Activated CD4-positive, alpha-beta T cell treated with anti-CD3 and anti-CD28 coated beads for 4 hours (primary cell): ENCODE data around the gene C17orf113.

Experiments
- DNase-seq, 2 donors: peaks; one replicate each; pipeline ENCODE4 v3.0.0-alpha.2; 2020

The C17orf113 gene

DNA sequence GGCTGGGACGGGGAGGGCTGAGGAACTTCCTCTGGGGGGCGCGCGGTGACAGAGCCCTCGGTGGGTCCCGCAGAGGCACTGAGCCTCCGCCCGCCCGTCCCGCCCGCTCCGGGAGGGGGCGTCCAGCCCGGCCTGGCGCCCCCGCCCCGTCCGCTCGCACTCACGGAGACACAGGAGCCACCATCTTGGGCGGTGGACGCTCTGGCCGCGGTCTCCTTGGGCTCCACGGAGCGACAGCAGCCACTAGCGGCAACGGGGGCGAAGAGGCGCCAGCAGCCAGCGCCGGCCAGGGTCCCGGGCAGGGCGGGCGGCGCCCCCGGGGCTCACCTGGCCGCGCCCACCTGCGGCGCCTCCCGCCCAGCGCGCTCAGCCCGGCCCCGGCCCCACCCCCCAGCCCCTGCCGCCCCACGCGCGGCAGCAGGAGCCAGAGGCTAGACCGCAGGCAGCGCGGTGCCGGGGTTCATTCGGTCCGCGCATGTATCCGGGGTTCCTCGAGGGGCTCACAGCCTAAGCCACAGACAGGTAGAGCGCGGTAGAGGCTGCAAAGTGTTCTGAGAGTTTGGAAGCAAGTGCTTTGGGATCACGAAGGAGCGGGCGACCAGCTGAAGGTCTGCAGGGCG lies at the start of gene C17orf113:
Gene C17orf113 (minus strand): TSS at position 209 of the 620 bp plus-strand sequence. CDS start 7,225 bp downstream, outside the sequence.
- DNase-seq, result peak; percentile 30

DNA sequence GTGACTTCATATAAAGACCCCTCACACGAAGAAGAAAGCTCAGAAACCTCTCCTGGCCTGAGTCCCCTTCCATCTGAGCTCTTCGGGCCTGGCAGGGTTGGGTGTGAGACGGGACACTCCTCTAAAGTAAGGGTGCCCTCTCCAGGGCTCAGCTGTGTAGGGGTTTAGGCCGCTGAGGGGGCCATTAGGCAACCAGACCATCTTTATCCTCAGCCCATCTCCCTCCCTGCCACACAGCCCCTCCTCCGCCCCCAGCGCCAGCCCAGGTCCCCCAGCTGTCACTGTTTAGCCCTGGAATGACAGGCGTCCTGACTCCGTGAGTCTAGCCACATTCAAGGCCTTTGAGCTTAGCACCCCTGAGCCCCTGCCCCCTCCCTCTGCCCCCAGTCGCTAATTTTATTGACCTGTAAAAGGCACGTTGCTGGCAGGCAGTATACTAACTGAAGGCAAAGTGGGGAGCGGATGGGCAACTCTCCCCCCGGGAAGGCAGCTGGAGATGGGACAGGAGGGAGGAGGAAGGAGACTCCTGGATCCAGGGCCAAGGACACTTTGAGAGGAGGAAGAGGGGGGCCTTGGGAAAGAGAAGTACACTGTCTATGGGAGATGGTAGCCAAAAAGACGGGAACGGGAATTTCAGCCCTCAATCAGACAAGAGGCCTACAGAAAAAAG lies 48.5 kb upstream of the C17orf113 start:
- no peak for DNase-seq

DNA sequence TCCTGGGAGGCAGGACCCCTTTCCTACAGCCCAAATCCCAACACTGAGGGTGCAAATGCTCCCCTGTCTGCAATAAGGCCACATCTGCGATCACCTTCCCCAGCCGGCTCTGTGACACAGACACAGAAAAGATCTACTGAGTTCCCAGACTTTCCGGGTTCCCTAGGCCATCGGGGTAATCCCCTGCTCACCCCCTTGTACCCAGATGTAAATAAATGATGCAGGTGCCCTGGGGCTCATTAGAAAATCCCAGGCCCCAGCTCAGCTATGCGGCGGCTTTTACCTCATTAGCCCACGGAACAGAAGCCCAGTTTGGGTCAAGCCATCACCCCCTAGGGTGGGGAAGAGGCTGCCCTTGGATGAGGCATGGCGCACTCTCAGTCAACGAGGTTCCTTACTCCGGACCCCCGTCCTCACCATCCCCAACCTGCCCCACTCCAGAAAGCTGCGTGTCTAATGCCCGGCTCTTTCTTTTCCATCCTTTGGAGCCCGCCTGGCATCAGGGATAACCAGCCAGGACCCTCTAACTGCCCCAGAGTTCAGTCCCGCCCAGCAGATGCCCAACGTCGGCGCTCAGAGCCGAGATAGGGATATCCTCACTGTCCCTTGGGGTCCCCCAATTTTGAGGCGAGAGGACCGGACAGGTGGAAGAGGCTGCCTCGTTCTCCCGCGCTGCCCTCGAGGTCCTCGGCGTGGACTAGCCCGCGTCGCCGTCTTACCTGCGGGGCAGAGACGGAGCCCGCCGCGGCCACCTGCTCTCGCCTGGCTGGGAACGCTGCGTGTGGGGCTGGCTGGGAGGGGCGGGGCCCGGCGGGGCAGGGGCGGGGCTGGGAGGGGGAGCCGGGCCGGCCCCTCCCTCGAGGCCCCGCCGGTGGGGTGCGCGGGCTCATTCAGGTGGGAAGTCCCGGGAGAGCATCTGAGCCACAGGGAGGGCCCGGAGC lies 47.6 kb upstream of the C17orf113 start, which contains the start of gene ZNF385C:
Gene ZNF385C (minus strand): TSS at position 783 of the 941 bp plus-strand sequence. CDS start 35,417 bp downstream, outside the sequence.
- DNase-seq, result peak; percentile 46 to 51

DNA sequence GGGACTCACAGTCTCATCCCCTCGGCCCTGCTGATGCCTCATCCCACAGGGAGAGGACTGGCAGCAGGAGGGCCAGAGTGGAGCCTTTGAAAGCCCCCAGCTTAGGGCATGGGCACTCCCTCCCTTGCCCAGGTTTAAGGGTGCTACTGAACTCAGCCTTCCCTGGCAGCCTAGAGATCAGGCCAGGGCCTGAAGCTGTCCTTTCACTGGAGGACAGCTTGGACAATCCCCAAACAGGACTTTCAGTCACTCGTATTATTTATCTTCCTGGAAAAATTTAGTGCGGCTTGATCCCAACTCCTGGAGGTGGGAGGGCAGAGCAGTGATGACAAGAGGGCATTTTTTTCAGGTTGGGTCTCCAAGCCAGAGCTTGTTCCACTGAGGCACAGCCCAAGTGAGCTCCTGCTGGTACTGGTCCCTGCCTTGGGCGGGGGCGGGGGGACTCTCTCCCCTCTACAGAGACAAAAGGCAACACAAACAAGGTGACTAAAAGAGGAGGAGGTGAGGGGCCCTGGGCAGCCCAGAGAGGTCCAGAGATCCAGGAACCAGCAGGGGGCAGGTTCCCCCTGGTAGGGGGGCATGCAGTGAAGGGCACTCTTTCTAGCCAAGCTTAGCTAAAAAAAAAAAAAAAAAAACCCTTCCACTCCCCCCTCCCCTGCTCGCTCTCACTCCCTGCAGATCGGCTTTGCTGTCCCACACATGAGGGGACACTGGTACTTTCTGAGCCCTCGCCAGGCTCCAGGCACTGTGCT lies 46.1 kb upstream of the C17orf113 start:
- DNase-seq, result no peak

DNA sequence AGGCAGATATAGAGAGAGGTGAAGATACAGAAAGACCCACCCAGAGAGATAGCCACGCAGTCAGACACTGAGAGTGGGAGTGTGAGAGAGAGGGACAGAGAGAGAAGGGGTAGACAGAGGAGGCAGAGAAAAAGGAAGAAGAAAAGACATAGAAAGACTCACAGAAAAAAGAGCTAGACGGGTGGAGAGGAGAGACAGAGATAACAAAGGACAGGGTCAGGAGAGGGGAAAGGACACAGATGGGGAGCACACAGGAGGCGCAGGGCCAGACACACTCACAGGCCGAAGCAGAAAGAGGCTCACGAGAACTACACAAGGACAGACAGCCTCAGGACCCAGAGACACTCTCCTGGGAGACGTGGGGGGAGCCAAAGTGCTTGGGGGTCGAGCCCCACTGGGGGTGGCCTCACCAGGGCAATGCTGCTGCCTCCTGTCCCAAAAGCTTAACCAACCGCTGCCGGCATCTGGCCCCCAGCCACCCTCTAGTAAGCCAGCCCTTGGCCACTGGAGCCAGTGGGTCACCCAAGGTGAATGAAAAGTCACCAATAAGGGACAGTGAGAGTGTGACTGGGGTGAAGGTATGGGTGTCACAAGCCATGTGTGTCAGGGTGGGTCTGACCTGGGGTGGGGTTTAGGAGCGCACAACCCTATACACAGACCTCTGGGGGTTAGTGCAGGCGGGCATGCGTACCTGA lies 44.1 kb upstream of the C17orf113 start:
- DNase-seq, result no peak

DNA sequence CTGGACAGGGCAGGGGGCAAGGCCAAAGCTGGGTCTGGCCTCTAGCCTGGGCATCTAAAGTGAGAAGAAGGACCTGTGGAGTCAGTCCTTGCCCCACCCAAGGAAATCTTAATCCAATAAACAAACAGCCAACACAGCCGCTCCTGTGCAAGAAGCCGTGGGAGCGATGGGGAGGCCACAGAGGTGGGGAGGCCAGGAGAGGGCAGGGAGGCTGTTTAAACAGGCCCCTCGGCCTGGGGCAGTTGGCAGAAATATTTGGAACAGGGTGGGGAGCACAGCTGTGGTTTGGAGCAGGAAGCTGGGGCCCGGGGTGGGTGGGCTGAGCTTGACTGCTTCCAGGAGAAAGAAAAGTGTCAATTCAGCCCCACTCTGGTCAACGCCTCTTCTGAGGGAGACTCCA lies 42.5 kb upstream of the C17orf113 start:
- DNase-seq, result no peak

DNA sequence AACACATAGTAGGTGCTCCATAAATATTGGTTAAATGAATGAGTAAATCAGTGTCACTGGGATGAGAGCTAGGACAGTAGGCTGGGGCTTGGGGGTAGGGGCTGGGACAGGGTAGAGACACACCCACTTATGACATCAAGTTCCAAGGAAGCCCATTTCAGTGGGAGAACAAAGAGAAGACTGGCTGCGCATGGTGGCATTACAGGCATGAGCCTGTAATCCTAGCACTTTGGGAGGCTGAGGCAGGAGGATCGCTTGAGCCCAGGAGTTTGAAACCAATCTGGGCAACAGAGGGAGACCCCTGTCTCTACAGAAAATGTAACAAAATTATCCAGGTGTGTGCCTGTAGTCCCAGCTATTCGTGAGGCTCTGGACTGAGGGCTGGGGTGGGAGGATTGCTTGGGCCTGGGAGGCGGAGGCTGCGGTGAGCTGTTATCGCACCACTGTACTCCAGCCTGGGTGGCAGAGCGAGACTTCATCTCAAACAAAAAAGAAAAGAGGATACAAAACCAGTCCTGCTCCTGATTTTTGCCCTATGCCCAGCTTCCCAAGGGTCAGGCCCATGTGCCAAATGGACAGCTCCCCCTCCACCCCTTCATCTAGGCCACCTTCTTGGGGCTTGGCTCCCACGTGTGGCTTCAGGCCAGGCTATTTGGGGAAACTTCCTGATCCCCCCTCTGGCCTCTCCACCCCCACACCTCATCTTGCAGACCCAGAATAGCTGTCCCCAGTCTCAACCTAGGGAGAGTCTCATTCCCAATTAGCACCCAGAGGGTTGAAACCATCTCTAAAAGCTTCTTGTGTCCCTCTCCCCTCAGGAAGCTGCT lies 40.8 kb upstream of the C17orf113 start:
- no peak for DNase-seq

DNA sequence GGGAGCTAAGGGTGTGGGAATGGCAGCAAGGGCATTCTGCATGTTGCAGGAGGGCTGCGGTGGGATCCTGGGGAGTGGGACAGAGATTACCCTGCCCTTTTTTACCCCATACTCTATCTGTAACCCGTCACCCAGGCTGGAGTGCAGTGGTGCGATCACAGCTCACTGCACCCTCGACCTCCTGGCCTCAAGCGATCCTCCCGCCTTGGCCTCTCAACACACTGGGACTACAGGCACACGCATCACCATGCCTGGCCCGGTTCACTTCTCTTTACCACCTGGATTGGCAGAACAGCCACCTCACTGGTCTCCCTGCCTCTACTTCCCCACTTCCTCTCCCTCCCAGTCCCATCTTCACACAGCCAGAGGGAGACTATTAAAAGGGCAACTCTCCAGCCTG lies 38.3 kb upstream of the C17orf113 start:
- DNase-seq, result no peak

DNA sequence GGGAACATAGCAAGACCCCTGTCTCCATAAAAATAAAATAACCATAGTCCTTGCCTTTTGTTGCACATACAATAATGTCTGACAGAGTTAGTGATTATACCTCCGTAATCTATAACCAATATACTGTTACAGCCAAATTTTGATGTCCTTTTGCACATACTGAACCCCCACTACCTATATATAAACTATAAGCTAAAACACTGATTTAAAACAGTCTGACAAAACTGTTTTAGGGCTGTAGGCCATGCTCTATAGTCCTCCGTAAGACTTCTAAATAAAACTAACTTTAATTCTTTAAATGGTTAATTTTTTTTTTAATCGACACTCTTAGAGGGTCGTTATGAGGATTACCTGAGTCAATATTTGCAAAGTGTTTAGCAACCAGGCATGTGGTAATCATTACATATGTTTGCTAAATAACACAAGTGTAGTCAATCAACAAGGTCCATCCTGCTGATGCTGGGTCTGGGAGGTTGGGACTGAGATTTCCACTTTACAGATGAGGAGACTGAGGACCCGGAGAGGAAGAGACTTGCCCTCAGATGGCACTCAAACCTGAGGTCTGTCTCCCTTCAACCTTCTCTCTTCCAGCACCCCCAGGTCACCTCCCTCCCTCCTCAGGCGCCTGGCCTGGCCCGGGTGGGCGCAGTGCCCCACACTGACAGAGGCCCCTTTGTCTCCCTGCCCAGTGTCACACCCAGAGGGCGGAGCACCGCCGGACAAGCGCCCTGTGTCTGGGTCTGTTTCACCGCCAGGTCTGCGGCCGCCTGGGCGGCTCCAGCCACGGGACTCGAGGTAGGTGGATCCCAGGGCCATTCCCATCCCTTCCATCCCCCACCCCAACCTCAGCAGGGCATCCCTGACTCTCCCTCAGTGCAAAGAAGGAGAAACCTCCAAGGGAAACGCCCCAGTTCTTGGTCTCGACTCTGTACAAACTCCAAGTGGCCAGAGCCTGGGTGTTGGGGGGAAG lies 37.6 kb upstream of the C17orf113 start:
- no peak for DNase-seq

DNA sequence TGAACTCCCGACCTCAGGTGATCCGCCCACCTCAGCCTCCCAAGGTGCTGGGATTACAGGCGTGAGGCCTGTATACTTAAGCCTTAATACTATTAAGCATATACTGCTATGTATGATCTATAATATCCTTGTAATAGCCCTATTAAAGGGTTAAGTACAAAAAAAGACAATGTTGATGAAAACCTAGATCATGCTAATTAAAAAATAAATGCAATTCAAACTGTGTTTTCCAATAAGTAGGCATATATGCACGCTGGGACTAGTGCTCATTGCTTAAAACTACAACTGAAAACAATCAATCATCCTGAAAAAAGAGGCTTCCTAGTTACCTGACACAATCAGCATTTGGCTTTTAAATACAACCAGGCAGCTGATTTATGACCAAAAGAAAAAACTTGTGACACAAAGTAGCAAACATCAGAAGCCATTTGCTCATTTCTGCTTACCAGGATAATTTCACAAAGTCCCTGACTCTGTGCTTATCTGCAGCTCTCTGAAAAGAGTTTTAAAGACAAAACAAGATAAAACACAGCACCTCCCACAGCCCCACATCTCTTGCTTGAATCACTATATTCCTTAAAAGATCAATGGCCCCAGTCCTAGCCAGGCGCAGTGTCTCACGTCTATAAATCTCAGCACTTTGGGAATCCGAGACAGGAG lies 36.8 kb upstream of the C17orf113 start:
- no peak for DNase-seq

DNA sequence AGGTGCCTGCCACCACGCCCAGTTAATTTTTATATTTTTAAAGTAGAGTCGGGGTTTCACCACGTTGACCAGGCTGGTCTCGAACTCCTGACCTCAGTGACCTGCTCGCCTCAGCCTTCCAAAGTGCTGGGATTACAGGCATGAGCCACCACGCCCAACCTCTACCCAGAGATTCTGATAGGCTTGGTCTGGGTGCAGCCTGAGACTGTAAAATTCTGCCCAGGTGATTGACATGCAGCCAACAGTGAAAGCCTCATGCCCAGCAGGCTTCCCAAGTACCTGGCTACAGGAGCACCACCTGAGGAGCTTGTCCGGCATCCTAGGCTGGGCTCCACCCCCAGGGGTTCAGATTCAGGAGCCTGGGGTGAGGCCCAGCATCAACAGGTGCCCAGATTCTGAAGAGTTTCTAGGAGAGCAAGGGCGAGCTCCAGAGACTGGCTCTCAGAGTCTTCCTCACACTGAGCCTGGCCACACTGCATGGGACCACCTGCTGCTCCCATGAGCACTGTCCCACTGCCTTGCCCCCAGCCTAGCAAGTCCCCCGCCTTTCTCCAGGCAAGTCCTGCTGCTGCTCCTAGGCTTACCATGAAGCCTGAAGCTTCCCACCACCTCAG lies 31.2 kb upstream of the C17orf113 start:
- no peak for DNase-seq

DNA sequence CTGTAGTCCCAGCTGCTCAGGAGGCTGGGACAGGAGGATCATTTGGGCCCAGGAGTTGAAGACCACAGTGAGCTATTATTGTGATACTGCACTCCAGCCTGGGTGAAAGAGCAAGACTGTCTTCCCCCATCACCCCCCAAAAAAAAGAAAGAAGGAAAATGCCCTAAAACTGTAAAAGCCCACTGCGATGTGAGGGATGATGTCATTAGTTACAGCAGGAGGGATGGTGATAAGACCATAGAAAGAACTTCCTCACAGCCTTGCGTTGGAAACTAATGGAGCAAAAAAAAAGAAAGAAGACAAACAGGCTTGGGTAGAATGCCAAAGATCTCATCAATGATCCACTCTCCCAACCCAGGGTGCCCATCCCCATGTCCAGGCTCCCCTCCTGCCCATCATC lies 29.1 kb upstream of the C17orf113 start:
- no peak for DNase-seq

DNA sequence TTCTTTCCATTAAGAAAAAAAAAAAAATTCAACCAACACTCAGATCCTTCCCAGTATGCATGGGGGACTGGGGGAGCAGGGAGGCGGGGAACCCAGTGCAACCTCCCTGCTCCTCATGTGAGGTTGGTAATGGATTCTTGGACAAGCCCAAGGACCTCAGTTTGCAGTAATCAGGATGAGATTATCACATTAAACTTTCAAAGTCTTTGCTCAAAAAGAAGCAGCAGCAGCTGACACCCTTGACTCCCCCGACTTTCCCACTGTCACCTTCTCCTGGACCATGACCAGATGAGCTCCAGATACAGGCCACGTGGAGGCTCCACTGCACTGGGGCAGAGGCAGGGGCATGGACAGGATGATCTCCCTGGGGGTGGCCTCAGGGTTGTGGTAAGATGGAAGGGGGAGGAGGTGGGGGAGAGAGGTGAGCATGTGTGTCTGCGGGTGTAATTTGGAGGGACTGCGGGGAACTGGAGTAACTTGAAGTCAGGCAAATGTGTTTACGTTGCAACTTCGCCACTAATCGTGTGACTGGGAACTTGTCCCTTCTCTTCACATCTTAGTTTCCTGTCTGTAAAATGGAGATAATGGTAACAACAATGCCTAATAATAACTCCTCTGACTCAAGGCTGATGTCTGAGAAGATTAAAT lies 28.1 kb upstream of the C17orf113 start:
- no peak for DNase-seq

DNA sequence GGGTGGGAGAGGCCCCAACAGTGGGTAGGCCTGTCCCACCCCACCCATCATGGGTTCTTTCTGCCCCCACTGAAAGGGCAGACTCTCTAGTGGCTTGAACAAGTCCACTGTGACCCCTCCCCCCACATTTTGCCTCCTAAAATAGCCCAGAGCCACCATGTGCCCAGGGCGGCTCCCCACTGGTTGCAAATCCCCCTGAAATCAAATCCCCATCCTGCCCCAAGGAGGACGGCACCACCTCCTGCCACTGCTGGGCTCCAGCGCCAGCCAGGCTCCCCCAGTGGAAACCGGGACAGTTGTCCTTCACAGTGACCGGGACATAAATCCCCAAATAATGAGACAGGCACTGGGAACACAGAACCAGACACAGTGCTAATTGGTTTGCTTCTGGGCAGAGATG lies 27.4 kb upstream of the C17orf113 start:
- DNase-seq, result no peak

DNA sequence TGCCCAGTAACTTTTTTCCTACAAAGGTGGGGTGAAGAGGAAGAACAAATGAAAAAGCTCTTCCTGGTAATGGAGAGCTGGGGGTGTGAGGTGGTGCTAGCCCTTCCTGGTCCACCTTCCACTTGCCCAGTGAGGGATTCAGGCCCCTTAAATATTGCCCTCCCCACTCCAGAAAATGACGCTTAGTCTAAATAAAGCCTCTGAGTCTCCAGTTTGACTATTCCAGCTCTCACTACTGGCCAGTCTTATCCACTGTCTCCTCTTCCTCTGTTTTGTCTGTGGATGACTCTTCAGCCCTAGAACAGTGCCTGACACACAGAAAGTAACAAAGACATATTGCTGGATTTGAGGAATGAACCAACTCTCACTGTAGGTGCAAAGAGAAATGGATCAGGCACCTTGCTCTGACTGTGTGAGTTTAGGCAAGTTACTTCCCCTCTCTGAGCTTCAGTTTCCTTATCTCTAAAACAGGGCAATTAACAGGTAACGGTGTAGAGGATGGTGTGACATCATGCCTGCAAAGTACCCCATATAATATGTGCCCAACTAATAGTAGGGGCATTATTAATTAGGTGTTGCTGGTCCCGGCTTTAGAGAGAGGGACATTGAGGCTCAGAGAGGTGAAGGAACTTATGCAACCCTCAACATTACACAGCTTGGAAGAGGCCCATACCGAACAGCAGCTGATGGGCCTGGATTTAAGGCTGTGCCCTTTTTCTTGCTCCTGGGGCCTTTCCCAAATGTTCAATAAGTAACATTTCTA lies 26.6 kb upstream of the C17orf113 start:
- DNase-seq, result no peak

DNA sequence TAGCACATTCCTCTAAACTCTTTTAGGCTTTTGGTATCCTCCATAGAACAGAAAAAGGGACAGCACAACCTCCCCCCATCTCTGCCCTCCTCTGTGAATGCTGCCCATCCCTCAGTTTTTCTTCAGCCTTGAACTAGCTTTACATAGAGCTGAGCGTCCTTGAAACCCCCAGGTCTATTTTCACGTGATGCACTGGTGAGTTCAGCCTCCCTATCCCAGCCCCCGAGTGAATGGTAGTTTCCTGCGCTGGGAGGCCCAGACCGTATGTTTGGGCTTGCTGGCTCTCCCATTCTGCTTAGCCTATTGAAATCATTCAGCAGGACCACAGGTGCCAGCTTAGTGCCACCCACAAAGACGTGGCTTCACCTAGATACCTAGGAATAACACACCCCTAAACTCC lies 25.4 kb upstream of the C17orf113 start:
- no peak for DNase-seq
